ENCODE results near the gene RTL10.

The RTL10 gene

GRCh38 chr22:19821523-19822300 is 33.0 kb downstream of the RTL10 start:
- no peak for DNase-seq

DNA sequence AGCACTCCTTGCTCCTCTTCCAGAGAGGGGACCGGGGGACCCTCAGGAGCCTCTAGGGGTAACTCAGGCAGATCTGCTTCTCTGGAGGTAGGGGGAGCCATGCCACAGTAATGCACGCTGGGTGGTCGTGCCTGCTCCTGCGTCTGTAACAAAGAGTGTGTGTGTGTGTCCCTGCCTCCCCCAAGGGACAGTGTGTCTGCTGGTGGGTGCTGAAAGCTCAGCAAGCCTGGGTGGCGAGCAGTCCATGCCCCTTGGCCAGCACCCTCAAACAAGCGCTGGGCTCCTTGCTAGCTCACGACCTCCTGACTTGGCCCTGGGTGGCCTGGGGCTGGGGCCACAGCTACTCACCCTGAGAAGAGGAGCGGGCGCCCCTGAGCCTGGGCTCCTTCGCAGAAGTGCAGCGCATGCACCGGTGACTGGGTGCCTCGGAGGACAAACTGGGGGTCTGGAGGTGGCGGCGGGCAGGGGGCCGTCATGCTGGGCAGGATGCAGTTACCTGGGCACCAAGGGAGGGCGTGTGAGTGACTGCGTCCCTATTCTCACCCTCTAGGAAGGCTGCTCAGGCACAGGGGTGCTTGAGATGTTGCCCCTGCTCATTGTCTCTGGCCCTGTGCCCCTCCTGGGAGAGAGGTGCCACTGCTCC is 33.7 kb downstream of the RTL10 start:
- DNase-seq, result no peak

DNA sequence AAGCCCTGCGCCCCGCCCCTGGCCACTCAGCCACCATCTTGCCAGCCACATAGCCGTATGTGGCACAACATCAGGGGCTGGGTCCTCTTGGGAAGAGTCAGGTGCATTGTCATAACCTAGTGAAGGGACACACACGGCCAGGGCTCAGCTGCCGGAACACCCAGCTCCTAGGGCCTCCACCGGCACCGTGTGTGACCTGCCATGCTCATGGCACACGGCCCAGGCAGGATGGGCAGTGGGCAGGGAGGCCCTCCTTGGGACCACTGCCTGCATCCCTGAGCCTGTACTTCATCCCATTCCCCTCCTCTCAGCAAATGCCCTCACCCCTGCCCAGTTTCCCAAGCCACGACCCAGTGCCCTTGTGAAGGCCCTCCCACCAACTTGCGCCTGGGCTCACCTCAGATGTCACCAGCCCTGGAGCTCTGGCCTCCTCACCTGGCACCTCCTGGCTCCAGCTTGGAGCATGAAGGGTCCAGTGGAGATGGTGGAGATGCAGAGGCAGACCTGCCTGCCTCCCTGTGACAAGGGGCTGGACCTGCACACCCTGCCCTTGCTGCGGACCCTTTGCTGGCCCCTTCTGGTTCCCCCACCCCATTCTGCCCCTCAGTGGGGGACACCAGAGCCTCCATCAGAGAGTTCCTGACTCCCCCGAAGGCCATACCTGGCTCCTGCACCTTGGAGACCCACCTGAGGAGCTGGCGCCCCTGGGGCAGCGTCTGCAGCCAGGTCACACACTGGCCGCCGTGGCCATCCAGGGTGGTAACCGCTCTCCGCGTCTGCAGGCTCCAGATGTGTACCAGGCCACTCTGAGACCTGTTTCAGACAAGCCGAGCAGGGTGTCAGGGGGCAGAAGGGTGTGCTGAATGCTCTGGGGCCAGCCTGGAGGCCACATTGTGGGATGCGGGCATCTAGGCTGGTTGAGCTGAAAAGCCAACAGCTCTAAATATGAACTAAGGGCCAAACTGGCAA is 34.5 kb downstream of the RTL10 start:
- no peak for DNase-seq

DNA sequence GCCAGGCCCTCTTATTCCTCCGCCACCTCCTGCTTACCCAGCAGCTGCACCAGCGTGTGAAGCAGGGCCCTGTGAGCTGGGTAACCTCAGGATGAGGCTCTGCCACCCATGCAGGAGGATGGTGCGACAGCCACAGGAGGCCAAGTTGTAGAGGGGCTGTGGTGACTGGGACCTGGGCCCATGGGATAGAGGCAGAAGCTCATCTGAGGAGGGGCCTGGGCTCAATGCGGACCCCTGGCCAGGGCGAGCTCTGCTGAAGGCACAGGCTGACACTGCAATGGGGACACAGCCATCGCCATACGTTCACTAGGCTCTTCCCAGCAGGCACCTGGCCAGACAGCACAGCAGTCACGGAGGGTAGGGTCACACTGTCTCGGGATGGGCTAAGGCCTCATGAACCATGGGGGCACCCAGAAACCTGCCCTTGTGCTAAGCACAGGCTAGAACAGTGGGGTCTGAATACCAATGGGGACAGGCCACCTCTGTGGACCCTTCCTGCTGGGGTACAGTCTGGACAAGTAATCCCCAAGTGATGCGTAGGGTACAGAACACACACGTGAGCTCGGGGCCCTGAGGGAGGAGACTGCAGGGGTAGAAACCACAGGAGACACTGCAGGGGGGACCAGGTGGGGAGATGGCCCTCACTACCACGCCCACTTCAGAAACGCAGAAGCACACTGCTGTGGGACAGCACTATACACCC is 35.3 kb downstream of the RTL10 start:
- no peak for DNase-seq

- no peak for DNase-seq
These were observed 36.1 kb downstream of the RTL10 start for GRCh38 chr22:19818324-19819207.

GRCh38 chr22:19816372-19817119 is 38.1 kb downstream of the RTL10 start:
- no peak for DNase-seq

GRCh38 chr22:19815823-19816290 is 38.8 kb downstream of the RTL10 start:
- no peak for DNase-seq

DNA sequence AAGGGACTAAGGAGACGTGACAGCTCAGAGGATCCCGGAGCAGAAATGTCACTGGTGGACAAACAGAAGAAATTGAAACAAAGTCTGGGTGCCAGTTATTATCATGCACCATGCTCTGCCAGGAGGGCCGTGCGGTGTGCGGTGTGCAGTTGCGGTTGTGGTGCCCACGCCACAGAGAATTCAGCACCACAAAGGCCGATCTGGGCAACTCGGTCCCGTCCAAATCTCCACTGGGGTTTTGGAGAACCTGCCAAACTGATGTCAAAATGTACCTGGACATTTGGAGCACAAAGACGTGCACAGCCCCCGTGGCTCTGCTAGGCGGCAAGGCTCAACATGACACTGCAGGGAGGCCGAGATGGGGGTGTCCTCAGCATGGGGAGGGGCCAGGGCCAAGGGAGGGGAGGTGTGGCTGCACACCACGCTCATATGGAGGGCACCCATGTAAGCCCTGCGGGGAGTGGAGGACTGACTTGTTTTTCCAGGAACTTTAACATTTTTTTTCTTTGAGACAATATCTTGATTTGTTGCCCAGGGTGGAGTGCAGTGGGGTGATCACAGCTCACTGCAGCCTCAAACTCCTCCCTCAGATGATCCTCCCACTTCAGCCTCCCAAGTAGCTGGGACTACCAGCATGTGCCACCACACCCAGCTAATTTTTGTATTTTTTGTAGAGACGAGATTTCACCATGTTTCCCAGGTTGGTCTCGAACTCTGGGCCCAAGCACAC is 39.4 kb downstream of the RTL10 start:
- DNase-seq, result no peak

GRCh38 chr22:19814428-19814827 is 40.2 kb downstream of the RTL10 start:
- DNase-seq, result no peak

DNA sequence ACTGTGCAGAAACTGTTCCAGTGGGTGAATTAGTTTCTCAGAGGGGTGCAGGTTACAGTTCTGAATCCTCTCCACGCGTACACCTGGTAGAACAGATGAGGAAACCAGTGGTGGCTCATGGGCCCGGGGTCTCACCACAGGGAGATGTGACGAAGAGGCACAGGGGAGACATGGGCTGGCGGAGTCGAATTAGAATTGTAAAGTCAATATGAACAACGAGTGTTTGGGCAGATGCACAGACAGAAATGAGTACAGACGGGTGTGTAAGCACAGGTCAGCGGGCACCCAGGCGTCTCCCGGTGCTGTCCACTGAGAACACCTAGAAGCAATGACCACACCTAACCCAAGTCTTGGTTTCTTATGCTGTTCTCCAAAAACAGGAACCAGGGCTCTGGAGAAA is 41.8 kb downstream of the RTL10 start:
- DNase-seq, result no peak

DNA sequence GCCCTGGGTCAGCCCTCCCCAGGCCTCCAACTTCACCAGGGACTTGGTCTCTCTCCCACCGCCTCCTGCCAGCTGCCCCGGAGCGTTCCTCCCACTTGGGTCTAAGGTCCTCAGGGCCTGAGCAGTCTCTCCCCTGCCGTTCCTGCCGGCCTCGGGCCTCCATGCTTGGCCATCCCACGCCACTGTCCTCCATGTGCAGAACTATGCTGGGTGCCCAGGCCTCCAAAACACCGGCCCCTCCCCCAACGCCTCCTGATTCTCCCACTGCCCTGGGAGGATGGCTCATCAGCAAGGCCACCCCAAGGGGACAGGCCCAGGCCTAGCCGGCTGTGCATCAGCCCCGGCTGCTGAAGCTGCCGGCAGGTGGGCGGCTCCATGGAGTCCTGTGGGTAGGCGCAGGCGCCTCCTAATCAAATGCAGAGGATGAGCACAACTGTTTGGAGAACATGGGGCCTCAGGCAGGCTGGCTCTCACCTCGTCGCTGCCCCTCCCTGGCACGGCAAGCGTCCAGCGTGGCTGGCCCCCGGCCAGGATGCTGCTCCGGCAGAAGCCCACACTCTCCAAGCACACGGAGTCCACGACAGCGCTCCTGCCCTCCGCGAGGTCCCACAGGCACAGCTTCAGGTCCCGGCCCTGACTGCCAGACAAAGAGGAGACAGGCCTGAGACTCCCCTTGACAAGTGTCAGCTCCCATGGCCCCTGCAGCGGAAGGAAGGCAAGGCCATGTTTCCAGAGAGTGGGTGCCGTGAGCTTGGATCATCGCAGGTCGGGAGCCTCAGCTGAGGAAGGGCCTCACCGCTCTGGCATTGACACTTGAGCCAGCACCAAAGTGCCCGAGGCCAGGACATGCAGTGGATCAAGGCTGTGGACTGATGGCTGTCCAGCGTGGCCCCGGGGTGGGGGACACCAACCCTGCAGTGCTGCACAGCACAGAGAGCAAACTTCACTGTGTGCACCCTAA is 42.6 kb downstream of the RTL10 start:
- DNase-seq, result no peak

- no peak for DNase-seq
These were observed 43.5 kb downstream of the RTL10 start for GRCh38 chr22:19811211-19811621.

DNA sequence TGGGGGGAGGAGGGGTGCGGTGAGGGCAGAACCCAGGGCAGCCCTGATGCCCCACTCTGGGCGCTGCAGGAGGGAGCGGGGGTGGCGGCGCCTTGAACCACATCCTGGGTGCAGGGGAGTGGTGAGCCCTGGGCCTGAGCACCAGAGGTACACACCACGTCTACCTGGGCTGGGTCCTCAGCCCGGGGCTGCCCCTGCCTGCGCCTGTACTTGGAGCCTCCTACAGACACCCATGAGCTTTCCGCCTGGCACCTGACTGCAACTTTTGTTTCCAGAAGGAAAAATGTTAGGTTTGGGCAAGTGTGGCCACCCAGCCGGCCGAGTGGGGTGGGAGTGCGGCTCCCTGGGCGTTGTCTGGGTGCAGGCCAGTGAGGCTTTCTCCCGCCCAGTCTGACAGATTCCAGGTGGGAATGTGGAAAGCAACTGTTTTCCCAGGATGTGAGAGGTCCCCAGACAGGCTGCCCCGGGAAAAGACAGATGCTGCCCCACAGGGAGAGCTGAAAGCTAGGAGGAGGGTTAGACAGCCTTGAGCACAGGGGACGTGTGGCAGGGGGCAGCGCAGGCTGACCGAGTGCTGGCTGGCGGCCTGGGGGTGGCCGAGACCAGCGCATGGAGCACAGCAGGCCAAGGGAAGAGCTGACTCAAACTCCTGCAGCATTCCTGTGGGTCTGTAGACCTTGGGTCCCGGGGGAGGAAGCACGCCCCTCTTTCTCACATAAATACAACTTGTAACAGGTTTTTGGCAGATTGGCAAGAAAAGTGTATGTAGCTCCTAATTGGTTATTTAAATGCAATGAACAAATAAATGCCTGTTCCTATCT is 44.1 kb downstream of the RTL10 start:
- DNase-seq, result no peak

GRCh38 chr22:19809741-19810140 is 44.9 kb downstream of the RTL10 start:
- DNase-seq, result no peak

- no peak for DNase-seq
These were observed 45.7 kb downstream of the RTL10 start for GRCh38 chr22:19808873-19809478.

- no peak for DNase-seq
These were observed 46.5 kb downstream of the RTL10 start for GRCh38 chr22:19807914-19808872.

Data from stimulated activated CD4-positive, alpha-beta T cell treated with anti-CD3 and anti-CD28 coated beads, Interleukin-2, amount 100 ng/mL, for 48 hours (primary cell).